Umbilical cord (tissue), 2 donors: ENCODE data around the gene PPIL3. TPM values are rescaled to one million over a fixed set of nuclear protein-coding genes. Genes with fewer than 3 reads are reported as not detected.
"Not testable (repeated sequence)": the region's sequence is repeated elsewhere in the genome, so short reads cannot be mapped to it uniquely, and the experiment has no call there.

Experiments used
- DNase-seq: peaks from one replicate; pipeline ENCODE4 v3.0.0-alpha.2; 2015; ENCODE audit warnings: low spot score
- total RNA-seq: library from RNA; depleted of rRNA; stranded (reverse); fragments of >200 nt; gene quantifications from one replicate; pipeline ENCODE4 v1.2.3, GENCODE V29; 2014; ENCODE audit warnings: low replicate concordance; ENCODE audit not compliant: insufficient read depth

The PPIL3 gene
- 40.0 TPM for total RNA-seq

DNA sequence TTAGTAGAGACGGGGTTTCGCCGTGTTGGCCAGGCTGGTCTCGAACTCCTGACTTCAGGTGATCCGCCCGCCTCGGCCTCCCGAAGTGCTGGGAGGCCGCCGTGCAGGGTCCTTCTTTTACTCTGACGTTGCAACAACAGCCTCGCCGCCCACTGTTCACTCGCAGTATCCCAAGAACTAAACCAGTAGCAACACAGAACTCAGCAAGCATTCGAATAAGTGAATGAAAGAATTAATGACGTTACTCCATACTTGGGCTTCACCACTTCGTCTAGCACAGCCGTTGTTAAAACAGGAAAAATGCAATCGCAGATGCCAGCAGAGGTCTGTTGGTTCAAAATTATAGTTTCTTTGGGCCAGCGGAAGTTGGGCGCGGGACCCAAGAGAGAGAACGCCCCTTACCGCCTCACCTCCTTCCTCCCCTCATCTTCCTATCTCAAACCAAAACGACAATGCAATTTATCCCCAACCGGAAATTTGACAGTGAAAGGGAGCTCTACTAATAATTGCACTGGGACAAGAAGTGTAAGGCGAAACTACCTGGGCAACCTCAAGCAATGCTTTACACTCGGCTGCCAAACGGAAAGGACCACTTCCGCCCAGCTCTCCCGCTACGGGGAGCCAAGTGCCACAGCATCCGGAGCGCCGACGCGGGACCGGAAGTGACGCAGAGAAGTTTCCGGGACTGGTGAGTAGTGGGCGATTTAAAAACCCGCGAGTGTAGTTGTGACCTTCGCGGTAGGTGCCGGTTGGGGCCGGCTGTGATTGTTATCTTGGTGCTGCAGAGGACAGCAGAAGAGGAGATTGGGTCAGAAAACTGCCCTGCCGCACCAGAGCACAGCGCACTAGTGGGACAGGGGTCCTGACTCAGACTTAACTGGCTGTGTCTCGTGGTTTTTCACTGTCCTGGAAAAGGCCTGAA, at the start of gene PPIL3, which contains the start of gene NIF3L1:
TSS of gene PPIL3 (minus strand) at position 374 of the 922 bp plus-strand sequence. CDS start 1,462 bp downstream, outside the sequence.
TSS of gene NIF3L1 (plus strand) at position 668 of the 922 bp plus-strand sequence. CDS start 2,573 bp downstream, outside the sequence.
- peak; percentile 99 for DNase-seq

DNA sequence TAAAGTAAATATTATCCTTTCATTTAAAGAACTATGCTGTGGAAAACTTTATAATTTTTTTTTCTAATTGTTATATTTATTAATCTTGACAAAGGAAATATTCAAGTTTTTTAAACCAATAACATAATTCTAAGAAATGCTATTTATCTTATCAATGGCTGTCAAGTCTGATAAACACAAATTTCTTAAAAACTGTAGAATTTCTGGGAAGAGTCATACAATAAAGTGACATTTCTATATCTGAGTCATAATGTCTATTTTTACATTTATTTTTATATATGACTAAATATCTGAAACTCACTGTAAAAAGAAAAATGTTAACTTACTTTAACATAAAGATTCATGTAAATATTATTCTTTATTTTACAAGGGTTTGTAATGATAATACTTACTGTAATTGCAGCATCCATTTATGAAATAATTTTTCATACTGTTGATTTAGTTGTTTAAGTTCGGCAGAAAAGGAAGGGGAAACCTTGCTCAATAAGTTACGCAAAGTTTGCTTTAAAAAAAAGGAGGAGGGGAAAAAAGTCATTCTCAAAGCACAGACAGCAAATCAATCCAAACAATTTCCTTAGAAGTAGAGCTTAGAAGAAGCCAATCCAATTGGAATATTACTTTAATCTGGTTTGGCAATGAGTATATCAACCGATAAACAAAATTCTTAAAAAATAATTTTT, 42.2 kb upstream of the PPIL3 start:
- DNase-seq: no peak

DNA sequence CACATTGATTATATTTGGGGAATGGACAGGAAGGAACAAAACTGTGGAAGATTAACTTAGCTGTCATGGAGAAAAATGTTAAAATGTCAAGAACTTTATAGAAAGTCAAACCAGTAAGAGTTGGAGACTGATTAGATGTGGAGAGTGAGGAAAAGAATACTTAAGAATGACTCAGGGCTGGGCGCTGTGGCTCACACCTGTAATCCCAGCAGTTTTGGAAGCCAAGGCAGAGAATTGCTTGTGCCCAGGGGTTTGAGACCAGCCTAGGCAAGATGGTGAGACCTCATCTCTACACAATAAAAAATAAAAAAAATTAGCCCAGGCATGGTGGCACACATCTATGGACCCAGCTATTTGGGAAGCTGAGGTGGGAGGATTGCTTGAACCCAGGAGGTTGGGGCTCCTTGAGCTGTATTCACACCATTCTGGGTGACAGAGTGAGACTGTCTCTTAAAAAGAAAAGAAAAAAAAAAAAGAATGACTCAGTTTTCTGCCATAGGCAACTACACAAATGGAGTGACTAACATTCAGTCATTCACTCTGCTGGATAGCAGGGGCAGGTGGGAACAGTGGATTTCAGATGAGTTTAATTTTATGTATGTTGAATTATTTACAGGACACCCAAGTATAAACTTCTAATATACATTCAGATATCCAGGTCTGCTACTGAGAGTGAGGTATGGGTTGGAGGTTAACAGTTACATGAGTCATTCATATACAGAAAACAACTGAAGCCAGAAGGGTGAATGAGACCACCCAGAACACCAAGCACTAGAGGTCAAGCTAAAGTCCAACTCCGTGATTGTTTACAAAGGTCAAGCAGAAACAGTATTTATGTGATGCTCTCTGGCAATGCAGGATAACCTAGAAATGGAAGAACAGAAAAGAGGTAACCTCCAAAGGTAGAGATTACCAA, 40.7 kb upstream of the PPIL3 start:
- DNase-seq: no peak

DNA sequence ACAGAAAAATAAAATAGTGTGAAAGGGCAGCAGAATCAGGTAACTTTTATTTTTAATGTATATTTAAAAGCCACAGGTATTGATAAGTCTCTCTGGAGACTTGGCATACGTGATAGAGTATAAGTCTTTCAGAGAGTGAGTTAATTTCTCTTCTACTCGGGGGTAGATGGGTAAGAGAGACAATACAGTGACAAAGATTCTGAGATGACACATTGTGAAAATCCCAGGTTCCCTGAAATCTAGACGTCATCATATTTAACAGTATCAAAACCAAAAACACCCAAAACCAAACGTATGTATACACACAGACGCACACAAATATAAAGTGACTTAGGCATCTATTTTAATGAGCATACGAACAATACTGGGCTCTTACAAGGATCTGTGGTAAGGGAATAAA, 33.6 kb upstream of the PPIL3 start:
- DNase-seq: no peak

DNA sequence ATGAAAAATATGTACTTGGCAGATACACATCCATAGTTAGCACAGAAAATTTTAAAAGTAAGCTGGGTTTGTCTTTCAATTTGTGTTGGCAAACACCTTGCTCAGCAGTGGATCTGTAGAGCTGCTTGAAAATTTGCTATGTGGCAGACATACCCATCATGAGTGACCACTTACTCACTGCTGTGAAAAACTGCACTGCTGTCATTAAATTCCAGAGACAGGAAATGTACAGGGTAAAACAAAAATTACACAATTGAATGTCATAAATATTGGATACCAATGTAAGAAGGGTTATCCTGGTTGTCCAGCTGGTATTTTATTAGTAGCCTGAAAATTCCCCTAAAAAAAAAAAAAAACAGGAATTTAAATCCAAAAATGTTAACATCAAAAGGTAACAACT, 24.8 kb upstream of the PPIL3 start:
- no peak for DNase-seq

DNA sequence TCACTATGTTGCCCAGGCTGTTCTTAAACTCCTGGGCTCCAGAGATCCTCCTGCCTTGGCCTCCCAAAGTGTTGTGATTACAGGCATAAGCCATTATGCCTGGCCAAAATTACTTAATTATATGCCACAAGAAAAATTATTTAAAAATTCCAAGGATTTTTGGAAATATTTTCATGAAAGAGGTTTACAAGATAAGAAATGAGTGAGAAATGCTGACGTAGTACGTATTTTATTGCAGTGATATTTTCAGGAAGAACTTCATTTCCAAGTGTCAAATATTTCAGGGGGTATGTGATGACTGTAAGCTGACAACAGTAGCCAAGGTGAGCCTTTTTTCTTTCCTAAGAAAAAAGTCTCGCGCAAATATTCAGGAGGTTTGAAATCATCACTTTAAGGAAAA, 21.1 kb upstream of the PPIL3 start:
- DNase-seq: no peak

DNA sequence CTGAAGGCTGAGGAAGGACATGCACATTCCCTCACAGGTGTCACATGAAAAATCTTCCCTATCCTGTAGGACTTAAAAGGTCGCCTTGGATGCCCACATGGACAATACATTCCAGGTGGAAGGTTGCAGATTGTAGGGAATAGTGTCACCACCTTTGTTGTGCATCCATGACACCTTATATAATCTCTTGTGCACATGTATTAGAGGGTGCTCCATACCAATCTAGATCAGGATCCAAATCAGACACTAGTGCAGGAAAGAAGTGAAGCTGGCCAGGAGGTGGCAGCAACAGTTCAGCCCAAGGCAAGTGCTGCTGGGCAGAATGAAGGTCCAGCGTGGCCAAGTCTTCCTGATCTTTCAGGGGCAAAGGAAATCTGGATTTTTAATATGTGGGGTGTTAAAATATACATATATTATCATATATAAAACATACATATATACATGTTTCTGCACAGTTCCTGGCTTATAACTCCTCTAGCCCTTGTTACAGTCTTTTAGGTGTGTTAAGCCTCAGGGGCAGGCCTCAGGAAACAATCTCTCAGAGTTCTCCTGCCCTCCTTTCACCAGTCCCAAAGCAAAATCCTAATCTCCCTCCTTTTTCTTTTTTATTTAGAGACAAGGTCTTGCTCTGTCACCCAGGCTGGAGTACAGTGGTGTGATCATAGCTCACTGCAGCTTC, 16.9 kb upstream of the PPIL3 start:
- DNase-seq: peak; percentile 62

DNA sequence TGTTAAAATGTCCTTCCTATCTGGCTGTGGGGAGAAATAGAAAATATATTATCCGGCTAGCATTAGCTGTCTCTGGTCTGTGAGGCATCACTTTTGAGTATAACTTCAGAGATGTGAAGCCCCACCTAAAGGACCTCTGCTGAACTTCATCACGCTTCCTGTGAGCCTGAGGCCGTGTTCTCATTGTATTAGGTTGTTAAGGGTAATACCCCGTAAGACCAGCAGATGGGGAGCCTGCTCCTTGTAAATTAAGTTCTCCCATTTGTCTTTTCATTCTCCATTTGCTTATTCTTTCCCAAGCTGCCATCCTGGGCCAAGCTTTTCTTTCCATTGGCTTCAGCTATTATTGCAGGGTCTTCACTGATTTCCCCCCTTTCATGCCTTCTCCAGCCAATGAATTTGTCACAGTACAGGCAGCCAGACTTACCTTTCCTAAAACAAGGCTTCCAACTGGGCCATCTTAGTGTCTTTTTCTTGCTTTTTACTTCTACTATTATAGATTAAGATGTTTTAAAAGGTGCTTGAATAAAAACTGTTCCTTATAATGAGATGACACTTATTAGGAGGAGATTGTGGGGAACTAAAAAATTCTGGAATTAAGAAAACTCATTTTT, 12.7 kb upstream of the PPIL3 start:
- DNase-seq: peak; percentile 83

DNA sequence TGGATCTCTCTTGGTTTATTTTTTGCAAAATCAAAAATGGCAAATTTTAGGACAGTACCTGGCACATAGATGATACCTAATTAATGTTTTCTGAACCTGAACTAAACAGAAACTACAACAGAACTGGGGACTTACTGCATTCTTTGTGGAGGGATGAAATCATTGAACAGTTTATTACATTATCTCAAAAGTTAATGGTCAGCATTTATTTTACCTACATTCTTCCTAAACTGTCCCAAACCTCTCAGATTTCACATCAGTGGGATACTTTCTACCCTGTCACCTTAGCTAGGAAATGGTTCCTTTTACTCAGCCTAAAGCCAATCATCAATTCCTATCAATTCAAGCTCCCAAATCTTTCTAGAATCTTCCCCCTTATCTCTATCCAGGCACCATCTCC, 10.6 kb upstream of the PPIL3 start:
- DNase-seq: no peak

DNA sequence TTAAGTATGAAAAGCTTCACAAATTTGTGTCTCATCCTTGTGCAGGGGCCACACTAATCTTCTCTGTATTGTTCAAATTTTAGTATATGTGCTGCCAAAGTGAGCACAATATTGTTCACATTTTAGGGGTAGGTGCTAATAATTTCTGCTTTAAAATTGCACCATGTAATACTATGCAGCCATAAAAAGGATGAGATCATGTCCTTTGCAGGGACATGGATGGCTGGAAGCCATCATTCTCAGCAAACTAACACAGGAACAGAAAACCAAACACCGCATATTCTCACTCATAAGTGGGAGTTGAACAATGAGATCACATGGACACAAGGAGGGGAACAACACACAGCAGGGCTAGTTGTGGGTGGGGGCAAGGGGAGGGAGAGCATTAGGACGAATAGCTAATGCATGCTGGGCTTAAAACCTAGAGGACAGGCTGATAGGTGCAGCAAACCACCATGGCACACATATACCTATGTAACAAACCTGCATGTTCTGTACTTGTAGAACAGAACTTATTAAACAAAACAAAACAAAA, 7.1 kb downstream of the PPIL3 start:
- DNase-seq: not testable (repeated sequence)

DNA sequence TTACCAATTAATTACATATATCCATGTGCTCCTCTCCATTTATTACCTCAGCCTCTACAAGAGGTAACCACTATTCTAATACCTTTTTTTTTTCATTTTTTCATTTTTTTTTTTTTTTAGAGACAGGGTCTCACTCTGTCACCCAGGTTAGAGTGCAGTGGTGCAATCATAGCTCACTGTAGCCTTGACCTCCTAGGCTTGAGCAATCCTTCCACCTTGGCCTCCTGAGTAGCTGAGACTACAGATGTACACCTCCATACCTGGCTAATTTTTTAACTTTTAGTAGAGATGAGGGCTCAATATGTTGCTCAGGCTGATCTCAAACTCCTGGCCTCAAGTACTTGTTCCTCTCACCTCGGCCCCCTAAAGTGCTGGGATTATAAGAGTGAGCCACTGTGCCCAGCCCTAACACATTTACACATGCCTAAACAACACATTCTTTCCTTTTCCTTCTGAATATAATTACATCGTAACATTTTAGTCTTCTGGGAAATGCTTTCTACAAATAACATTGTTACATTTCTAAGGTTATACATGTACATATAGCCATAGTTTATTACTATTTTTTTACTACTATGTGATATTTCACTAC, 10.5 kb downstream of the PPIL3 start:
- no peak for DNase-seq

DNA sequence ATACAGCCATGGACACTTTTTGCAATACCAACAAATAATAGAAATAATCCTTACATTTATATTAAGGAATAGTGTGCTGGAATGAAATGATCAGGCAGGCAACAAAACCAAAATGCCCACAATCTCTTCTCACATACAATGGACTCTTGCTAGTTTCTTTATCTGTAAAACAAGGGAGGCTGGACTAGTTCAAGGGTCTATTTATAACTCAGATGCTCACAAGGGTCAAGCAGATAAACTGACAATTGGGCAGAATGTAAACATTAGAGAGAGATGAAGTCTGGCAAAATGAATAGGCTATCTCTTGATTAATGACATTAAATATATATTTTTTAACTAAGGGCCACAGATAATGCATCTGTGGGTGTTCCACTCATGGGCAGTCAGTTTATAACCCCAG, 11.4 kb downstream of the PPIL3 start:
- DNase-seq: no peak

DNA sequence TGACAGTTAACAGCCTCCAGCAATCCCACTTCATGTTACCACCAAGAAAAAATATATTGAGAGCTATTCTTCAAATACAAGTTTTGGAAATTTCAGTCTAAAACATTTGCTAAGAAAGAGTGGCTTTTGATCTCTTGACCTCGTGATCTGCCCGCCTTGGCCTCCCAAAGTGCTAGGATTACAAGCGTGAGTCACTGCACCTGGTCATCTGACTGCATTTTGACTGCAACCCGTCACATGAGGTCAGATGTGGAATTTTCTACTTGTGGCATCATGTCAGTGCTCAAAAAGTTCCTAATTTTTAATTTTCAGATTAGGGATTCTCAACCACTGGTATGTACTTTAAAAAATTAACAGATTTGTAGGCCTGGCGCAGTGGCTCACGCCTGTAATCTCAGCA, 15.3 kb downstream of the PPIL3 start:
- DNase-seq: no peak

DNA sequence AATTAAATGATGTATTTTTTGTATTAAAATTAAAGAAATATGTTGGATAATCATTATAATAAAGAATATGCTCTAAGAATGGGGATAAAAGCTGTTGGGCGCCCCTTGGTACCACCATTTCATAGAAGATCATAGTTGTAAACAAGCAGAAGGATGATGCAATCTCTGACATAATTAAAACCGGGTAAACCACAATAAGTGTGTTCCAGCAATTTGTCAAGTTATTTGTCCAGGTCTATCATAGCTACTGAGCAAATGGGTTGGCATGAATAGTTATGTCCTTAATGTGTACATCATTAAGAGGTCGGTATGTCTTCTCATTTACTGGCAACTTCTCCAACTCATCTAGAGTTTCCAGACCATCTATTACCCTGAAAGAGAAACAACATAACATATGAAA, 17.7 kb downstream of the PPIL3 start:
- DNase-seq: no peak

DNA sequence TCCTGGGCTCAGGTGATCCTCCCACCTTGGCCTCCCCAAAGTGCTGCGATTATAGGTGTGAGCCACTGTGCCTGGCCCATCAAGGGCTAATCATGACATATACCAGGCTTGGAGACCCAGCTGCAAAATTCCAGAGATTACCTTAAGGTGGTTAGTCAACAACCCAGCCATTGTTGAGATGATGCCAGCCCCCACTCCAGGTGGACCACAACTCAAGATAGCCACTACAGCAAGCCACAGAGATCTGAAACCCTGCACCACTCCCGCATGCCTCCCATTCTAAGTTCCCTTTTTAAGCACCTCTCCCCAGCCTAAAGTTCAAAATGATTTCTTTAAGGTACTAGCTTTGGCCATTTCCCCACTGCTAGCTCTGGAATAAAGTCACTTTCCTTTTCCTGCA, 19.9 kb downstream of the PPIL3 start:
- DNase-seq: no peak

DNA sequence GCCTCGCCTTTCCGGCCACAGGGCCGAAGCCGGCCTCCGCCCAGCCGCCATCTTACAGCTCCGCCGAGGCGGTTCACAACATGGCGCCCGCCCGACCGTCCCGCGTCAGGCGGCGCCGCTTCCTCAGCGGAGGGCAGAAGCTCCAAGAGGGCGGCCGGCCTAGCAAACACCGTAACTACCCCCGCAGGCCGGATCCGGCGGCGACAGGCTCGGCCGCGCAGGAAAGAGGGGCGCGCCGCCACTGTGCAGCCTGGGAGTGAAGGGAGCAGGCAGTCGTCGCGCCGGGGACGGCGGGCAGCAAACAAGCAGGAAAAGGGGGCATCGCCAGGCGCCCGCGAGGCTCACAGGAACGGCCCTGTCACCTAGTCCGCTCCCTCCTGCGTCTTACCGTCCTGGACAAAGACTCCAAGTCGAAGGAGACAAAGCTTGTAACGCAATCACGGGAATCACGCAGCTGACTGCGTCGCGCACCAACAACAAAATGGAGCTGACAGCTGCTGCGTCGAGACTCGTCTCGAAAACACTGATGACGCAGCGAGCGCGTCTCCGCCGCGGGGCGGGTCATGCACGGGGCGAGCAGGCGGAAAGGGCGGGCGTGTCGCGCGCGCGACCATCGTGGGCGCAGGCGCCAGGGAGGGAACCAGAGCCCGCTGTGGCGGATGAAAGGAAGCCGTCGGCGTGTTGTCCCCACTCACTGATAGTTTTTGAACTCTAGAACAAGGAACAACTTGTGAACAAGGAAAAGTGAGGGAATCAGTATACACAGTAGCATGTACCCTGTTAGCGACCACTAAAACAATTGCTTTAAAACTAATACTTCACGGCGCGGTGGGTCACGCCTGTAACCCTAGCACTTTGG, 24.5 kb downstream of the PPIL3 start, which contains the start of gene CLK1:
TSS of gene CLK1 (minus strand) at position 483 of the 859 bp plus-strand sequence. CDS start 2,796 bp downstream, outside the sequence.
- peak; percentile 97 for DNase-seq

DNA sequence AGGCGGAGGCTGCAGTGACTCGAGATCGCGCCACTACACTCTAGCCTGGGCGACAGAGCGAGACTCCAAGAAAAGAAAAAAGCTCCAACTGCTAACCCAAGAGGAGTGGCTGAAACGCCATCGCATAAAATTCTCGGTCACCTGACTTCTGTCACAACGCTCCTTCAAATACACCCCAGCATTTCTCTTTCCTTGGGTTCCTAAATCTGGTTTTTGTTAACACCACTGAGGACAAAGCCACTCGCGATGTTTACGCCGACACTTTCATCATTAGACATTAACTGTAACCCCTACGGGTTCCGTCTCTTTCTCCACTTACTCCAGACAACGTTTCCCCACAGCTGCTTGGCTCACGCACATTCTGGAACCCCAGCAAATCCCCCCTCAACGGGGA, 25.1 kb downstream of the PPIL3 start:
- no peak for DNase-seq

DNA sequence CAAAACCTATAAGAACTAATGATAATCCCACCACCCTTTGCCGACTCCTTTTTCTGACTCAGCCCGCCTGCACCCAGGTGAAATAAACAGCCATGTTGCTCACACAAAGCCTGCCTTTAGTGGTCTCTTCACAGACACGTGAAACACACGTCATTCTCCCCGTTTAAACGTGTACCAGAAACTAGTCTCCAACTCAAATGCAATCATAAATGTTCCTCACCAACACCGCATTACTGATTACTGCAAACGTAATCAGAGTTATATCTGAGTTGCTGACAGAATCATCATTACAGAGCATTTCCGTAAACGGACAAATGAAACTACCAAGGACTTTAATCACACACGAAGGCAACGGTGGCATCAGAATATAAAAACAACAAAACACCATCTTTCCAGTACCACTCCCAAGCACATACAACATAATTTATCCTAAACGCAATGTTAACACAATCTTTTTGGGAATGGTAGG, 26.3 kb downstream of the PPIL3 start:
- DNase-seq: peak; percentile 57
